Subcutaneous adipose tissue (tissue), 4 donors: ENCODE data around the gene FAM240B. TPM values are rescaled to one million over a fixed set of nuclear protein-coding genes. Genes with fewer than 3 reads are reported as not detected.

Source experiments
- CTCF ChIP-seq: fragments of 450-650 bp; IDR thresholded peaks from one replicate; pipeline ENCODE4 v1.5.1; 2016; ENCODE audit warnings: low read depth, mild to moderate bottlenecking, control low read depth, antibody characterized with exemption, moderate library complexity
- total RNA-seq, 4 donors: library from RNA; depleted of rRNA; stranded (reverse); fragments of >200 nt; gene quantifications; one replicate each; pipeline ENCODE4 v1.1.0, GENCODE V29; 2016

Gene FAM240B
- total RNA-seq, 4 donors from 2014 or later = not detected

GRCh38 chr9:38747067-38747466 lies 27.1 kb upstream of the FAM240B start:
- no peak for TF ChIP-seq CTCF

GRCh38 chr9:38746303-38746702 lies 26.4 kb upstream of the FAM240B start:
- no peak for TF ChIP-seq CTCF

- no peak for TF ChIP-seq CTCF
These were observed 24.6 kb upstream of the FAM240B start for GRCh38 chr9:38744484-38744883.

GRCh38 chr9:38737246-38737645 lies 17.3 kb upstream of the FAM240B start:
- TF ChIP-seq CTCF = no peak

GRCh38 chr9:38734831-38735230 lies 14.9 kb upstream of the FAM240B start:
- no peak for TF ChIP-seq CTCF

- TF ChIP-seq CTCF = no peak
These were observed 13.6 kb upstream of the FAM240B start for GRCh38 chr9:38733503-38733902.

- TF ChIP-seq CTCF = no peak
These were observed 13.0 kb upstream of the FAM240B start for GRCh38 chr9:38732885-38733284.

GRCh38 chr9:38727497-38728001 lies 7.6 kb upstream of the FAM240B start:
- no peak for TF ChIP-seq CTCF
